Measurements from ENCODE around the gene CYP4F2.

DNA sequence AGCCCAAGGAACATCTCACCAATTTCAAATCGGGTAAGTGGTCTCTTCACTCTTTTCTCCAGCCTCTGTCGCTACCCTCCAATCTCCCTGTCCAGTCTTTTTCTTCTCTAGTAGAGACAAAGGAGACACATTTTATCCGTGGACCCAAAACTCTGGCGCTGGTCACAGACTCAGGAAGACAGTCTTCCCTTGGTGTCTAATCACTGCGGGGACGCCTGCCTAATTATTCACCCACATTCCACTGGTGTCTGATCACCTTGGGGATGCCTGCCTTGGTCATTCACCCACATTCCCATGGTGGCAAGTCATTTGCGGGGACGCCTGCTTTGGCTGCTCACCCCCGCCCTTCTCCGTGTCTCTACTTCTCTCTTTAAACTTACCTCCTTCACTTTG lies 68.6 kb downstream of the CYP4F2 start:
- TF ChIP-seq, protein P1, sequence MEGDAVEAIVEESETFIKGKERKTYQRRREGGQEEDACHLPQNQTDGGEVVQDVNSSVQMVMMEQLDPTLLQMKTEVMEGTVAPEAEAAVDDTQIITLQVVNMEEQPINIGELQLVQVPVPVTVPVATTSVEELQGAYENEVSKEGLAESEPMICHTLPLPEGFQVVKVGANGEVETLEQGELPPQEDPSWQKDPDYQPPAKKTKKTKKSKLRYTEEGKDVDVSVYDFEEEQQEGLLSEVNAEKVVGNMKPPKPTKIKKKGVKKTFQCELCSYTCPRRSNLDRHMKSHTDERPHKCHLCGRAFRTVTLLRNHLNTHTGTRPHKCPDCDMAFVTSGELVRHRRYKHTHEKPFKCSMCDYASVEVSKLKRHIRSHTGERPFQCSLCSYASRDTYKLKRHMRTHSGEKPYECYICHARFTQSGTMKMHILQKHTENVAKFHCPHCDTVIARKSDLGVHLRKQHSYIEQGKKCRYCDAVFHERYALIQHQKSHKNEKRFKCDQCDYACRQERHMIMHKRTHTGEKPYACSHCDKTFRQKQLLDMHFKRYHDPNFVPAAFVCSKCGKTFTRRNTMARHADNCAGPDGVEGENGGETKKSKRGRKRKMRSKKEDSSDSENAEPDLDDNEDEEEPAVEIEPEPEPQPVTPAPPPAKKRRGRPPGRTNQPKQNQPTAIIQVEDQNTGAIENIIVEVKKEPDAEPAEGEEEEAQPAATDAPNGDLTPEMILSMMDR (optimal IDR thresholded peaks at IDR 0.05 in 1 of 3, IDR thresholded peaks at IDR 0.05 in 1 of 3, conservative IDR thresholded peaks at IDR 0.05 in 1 of 3; ENCODE audit: extremely low read depth in 1 of 3, insufficient read depth in 2 of 3, low read length in 3 of 3): no peak
- no peak for TF ChIP-seq EZH2 (IDR thresholded peaks at IDR 0.05; ENCODE audit: low read length)

Data from keratinocyte (primary cell).